WTC11 (cell line): ENCODE measurements around the gene DDOST. TPM values are rescaled to one million over a fixed set of nuclear protein-coding genes. Genes with fewer than 3 reads are reported as not detected.

Source experiments
- ATAC-seq: fragments of 200-7000 bp; cut with Tn5 transposase; 2 replicates; pipeline ENCODE4 v1.10.0; 2021; ENCODE audit warnings: mild to moderate bottlenecking, moderate library complexity
- CTCF ChIA-PET: fragments of 300-600 bp; sonication (Branson Sonifier 250); formaldehyde crosslinking; loops from one replicate; lab custom pipeline; 2021; ENCODE audit warnings: antibody characterized with exemption; lab: Charles Lee
- POLR2A ChIA-PET: fragments of 350-600 bp; sonication (Branson Sonifier 250); formaldehyde crosslinking; loops from one replicate; lab custom pipeline; 2021; ENCODE audit warnings: antibody characterized with exemption; lab: Charles Lee
- DNase-seq: peaks from one replicate; pipeline ENCODE4 v3.0.0; 2021; ENCODE audit warnings: low spot score
- H3K27ac Mint-ChIP-seq: 2 replicates; pipeline ENCODE4 v1.8.0; 2021; ENCODE audit warnings: mixed read lengths
- H3K27me3 Mint-ChIP-seq: 2 replicates; pipeline ENCODE4 v1.8.0; 2021; ENCODE audit warnings: low read depth, mild to moderate bottlenecking, moderate library complexity, mixed read lengths
- H3K36me3 Mint-ChIP-seq: 2 replicates; pipeline ENCODE4 v1.8.0; 2021; ENCODE audit warnings: mixed read lengths
- H3K4me1 Mint-ChIP-seq: 2 replicates; pipeline ENCODE4 v1.8.0; 2022; ENCODE audit warnings: mixed read lengths
- H3K4me3 Mint-ChIP-seq: 2 replicates; pipeline ENCODE4 v1.8.0; 2021; ENCODE audit warnings: mild to moderate bottlenecking, moderate library complexity, mixed read lengths
- H3K9me3 Mint-ChIP-seq: 2 replicates; pipeline ENCODE4 v1.8.0; 2021; ENCODE audit warnings: mixed read lengths
- CDX4 ChIP-seq: fragments of 250-450 bp; sonication (Bioruptor Pico); IDR thresholded peaks from 2 replicates; pipeline ENCODE4 v1.9.0; 2021; ENCODE audit warnings: moderate library complexity, mild to moderate bottlenecking, inconsistent platforms, borderline replicate concordance
- EMX1 ChIP-seq: fragments of 250-450 bp; sonication (Bioruptor Pico); IDR thresholded peaks from 2 replicates; pipeline ENCODE4 v1.8.0; 2021; ENCODE audit warnings: mild to moderate bottlenecking
- GTF2I ChIP-seq: fragments of 250-450 bp; sonication (Bioruptor Pico); conservative IDR thresholded peaks from 2 replicates; pipeline ENCODE4 v1.4.0; 2021; ENCODE audit warnings: mild to moderate bottlenecking
- JAZF1 ChIP-seq: fragments of 250-450 bp; sonication (Bioruptor Pico); IDR thresholded peaks from 2 replicates; pipeline ENCODE4 v1.9.0; 2021; ENCODE audit warnings: moderate library complexity, mild to moderate bottlenecking, inconsistent platforms
- MXD4 ChIP-seq: fragments of 250-450 bp; sonication (Bioruptor Pico); IDR thresholded peaks from 2 replicates; pipeline ENCODE4 v1.8.0; 2021; ENCODE audit warnings: mild to moderate bottlenecking, moderate library complexity, borderline replicate concordance
- PRRX2 ChIP-seq: fragments of 250-450 bp; sonication (Bioruptor Pico); IDR thresholded peaks from 2 replicates; pipeline ENCODE4 v1.8.0; 2021; ENCODE audit warnings: mild to moderate bottlenecking
- TEAD4 ChIP-seq: sonication (generic); formaldehyde crosslinking; IDR thresholded peaks from 2 replicates; pipeline ENCODE4 v1.8.0; 2022; ENCODE audit warnings: mild to moderate bottlenecking, missing genetic modification reagents
- USF1 ChIP-seq: sonication (generic); formaldehyde crosslinking; IDR thresholded peaks from 2 replicates; pipeline ENCODE4 v1.8.0; 2022; ENCODE audit warnings: mild to moderate bottlenecking, missing genetic modification reagents
- ZSCAN18 ChIP-seq: fragments of 250-450 bp; sonication (Bioruptor Pico); IDR thresholded peaks from 2 replicates; pipeline ENCODE4 v2.1.2; 2022; ENCODE audit warnings: mild to moderate bottlenecking, moderate library complexity
- total RNA-seq: library from RNA; stranded (reverse); gene quantifications from 3 replicates; pipeline ENCODE4 v1.2.3, GENCODE V29; 2021
- TF ChIP-seq, protein P1 (sequence below): sonication (generic); formaldehyde crosslinking; IDR thresholded peaks from 2 replicates; pipeline ENCODE4 v1.8.1; 2022; ENCODE audit warnings: missing genetic modification reagents, borderline replicate concordance
- TF ChIP-seq, protein P2 (sequence below): fragments of 250-450 bp; sonication (Bioruptor Pico); conservative IDR thresholded peaks from 2 replicates; pipeline ENCODE4 v1.9.0; 2021; ENCODE audit warnings: mild to moderate bottlenecking
- TF ChIP-seq, protein P3 (sequence below): sonication (generic); formaldehyde crosslinking; IDR thresholded peaks from 2 replicates; pipeline ENCODE4 v1.8.1; 2023; ENCODE audit warnings: mild to moderate bottlenecking, missing genetic modification reagents, borderline replicate concordance
- TF ChIP-seq, protein P4 (sequence below): sonication (generic); formaldehyde crosslinking; IDR thresholded peaks from 2 replicates; pipeline ENCODE4 v1.8.1; 2022; ENCODE audit warnings: mild to moderate bottlenecking, missing genetic modification reagents, moderate library complexity, borderline replicate concordance

The DDOST gene
- total RNA-seq, 1 experiment from 2014 or later, result 300 TPM

DNA sequence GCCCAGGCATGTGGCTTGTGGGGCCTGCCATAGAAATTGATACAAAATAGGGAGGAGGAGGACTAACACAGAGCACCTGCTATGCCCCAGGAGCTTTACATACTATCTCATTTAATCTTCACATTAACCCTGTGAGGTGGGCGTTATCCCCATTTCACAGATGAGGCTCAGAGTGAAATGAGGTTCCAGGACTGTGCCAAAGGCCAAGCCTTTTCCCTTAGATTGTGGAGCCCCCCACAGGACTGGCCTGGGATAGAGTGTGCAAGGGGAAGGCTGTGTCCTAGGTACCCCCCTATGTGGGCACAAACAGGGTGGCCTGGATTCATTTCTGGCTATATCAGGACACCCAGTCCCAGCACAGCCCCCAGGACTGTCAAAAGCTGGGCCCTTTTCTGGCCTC, 2.2 kb upstream of the DDOST start:
- Mint-ChIP-seq H3K27ac (no peak overlapping the region), H3K36me3 (peaks cover 13% of the 10 kb centered on the region), H3K4me1 (peaks cover 22% of the 10 kb centered on the region), H3K9me3 (peaks cover 5% of the 10 kb centered on the region), H3K27me3 (no peaks in the 10 kb centered on the region), H3K4me3 (peak overlapping the region; percentile 99)
- TF ChIP-seq, protein P1, sequence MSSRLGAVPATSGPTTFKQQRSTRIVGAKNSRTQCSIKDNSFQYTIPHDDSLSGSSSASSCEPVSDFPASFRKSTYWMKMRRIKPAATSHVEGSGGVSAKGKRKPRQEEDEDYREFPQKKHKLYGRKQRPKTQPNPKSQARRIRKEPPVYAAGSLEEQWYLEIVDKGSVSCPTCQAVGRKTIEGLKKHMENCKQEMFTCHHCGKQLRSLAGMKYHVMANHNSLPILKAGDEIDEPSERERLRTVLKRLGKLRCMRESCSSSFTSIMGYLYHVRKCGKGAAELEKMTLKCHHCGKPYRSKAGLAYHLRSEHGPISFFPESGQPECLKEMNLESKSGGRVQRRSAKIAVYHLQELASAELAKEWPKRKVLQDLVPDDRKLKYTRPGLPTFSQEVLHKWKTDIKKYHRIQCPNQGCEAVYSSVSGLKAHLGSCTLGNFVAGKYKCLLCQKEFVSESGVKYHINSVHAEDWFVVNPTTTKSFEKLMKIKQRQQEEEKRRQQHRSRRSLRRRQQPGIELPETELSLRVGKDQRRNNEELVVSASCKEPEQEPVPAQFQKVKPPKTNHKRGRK (CRISPR knock-in tag), result no peak
- TF ChIP-seq GTF2I, result peak; percentile 69
- ChIA-PET CTCF (interaction anchor here (1.0 to 1.7 kb wide), 2 partner anchors 88 to 141 kb away, joined by 3 to 7 read pairs; no protein-coding TSS in a partner anchor), POLR2A (interaction anchor here (0.9 kb wide), 1 partner anchor 10 kb away, joined by 3 read pairs; no protein-coding TSS in a partner anchor)
- no peak for ATAC-seq
- DNase-seq, result no peak

DNA sequence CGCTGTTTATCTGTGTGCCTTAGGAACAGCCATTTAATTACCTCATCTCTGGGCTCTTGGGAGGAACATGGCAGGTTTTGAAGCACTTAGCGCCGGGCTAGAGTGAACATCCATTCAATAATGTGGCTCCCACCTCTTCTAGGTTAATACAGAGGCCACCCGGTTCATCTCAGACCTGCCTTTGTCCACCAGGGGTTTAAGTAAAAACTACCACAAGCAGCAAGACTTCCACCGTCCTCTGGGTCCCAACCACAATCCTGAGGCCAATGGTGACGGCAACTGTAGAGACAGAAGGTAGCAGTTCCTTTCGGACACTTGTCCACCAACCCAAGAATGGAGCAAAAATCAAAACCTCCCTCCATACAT, 924 bp upstream of the DDOST start:
- Mint-ChIP-seq H3K27ac (peak overlapping the region; percentile 98), H3K36me3 (peaks cover 20% of the 10 kb centered on the region), H3K9me3 (peaks cover 5% of the 10 kb centered on the region), H3K4me1 (peaks cover 22% of the 10 kb centered on the region), H3K27me3 (no peaks in the 10 kb centered on the region), H3K4me3 (peak overlapping the region; percentile 99)
- ChIA-PET CTCF (interaction anchor here (0.6 to 2.5 kb wide), 14 partner anchors 13 to 533 kb away, joined by 3 to 25 read pairs (median 5); partner anchors contain the start of genes FAM43B, HP1BP3, KIF17 and MUL1), POLR2A (interaction anchor here (1.0 to 1.3 kb wide), 3 partner anchors 28 to 110 kb away, joined by 4 to 5 read pairs (median 4); partner anchors contain the start of gene FAM43B)
- no peak for DNase-seq
- TF ChIP-seq GTF2I (no peak), MXD4 (no peak), TEAD4 (CRISPR knock-in tag) (no peak), EMX1 (CRISPR knock-in tag) (no peak), USF1 (CRISPR knock-in tag) (no peak), JAZF1 (CRISPR knock-in tag) (no peak), ZSCAN18 (CRISPR knock-in tag) (no peak), CDX4 (no peak), PRRX2 (CRISPR knock-in tag) (no peak)
- TF ChIP-seq, protein P2, sequence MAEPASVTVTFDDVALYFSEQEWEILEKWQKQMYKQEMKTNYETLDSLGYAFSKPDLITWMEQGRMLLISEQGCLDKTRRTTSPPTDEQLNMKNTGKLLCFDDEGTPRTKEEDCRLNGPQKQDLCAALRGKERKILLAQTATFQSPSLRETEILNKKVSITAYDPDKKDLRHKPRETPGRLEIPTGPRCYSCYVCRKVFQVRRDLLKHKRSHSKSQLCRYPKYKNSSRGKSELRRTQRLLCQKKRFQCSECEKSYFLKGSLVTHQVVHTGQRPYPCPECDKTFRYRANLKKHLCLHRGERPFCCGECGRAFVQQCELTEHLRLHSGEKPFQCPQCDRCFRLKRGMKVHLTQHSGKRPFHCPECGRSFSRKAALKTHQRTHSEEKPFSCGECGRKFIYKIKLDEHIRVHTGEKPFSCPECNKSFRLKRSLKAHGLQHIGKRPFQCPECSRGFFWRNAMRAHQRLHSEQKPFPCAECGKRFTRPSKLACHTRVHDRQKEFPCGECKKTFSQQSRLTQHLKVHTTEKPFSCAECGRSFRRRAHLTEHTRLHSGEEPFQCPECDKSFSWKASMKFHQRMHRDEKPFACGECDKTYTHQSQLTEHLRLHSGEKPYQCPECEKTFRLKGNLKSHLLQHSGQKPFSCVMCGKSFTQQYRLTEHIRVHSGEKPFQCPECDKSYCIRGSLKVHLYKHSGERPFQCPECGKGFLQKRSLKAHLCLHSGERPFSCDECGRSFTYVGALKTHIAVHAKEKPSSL (CRISPR knock-in tag), result no peak
- TF ChIP-seq, protein P1 (CRISPR knock-in tag), result no peak
- TF ChIP-seq, protein P3, sequence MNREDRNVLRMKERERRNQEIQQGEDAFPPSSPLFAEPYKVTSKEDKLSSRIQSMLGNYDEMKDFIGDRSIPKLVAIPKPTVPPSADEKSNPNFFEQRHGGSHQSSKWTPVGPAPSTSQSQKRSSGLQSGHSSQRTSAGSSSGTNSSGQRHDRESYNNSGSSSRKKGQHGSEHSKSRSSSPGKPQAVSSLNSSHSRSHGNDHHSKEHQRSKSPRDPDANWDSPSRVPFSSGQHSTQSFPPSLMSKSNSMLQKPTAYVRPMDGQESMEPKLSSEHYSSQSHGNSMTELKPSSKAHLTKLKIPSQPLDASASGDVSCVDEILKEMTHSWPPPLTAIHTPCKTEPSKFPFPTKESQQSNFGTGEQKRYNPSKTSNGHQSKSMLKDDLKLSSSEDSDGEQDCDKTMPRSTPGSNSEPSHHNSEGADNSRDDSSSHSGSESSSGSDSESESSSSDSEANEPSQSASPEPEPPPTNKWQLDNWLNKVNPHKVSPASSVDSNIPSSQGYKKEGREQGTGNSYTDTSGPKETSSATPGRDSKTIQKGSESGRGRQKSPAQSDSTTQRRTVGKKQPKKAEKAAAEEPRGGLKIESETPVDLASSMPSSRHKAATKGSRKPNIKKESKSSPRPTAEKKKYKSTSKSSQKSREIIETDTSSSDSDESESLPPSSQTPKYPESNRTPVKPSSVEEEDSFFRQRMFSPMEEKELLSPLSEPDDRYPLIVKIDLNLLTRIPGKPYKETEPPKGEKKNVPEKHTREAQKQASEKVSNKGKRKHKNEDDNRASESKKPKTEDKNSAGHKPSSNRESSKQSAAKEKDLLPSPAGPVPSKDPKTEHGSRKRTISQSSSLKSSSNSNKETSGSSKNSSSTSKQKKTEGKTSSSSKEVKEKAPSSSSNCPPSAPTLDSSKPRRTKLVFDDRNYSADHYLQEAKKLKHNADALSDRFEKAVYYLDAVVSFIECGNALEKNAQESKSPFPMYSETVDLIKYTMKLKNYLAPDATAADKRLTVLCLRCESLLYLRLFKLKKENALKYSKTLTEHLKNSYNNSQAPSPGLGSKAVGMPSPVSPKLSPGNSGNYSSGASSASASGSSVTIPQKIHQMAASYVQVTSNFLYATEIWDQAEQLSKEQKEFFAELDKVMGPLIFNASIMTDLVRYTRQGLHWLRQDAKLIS (CRISPR knock-in tag), result no peak
- TF ChIP-seq, protein P4, sequence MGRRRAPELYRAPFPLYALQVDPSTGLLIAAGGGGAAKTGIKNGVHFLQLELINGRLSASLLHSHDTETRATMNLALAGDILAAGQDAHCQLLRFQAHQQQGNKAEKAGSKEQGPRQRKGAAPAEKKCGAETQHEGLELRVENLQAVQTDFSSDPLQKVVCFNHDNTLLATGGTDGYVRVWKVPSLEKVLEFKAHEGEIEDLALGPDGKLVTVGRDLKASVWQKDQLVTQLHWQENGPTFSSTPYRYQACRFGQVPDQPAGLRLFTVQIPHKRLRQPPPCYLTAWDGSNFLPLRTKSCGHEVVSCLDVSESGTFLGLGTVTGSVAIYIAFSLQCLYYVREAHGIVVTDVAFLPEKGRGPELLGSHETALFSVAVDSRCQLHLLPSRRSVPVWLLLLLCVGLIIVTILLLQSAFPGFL (CRISPR knock-in tag), result no peak
- ATAC-seq, result no peak
